ENCODE results near the gene AADACL3. TPM values are rescaled to one million over a fixed set of nuclear protein-coding genes. Genes with fewer than 3 reads are reported as not detected.

The AADACL3 gene
- total and polyA plus RNA-seq, 2 donors (not counting 3 experiments of a cell fraction or from before 2014, with no cell fraction given) = not detected

DNA sequence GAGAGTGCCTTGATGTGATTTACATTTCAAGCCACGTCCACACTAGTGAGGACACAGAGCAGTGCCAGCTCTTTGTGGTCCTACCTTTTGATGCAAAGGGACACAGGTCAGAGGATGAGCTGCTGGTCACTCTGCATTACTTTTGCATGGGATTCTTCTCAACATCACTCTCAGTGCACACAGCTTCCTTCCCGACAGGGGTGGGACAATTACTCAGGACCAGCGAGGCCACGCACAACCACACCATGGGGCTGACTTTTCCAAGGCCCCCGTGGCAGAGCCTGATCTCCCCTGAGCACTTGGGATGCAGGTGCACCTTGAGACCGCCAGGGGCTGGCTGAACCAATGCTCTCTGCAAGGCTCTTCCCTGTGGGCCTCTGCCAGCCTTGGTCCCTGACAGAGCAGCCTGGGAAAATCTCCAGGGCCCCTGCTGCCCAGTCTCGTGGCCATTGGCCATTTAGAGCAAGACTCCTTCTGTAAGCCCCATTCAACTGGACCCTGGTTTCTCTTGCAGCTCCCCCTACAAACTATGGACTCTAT, 44.4 kb downstream of the AADACL3 start:
- Histone ChIP-seq H3K27ac (ENCODE audit: insufficient read depth, low read depth, low read length) (no peak overlapping the region), H3K27me3 (ENCODE audit: control insufficient read depth in 2 of 2, insufficient read depth in 2 of 2, low read length in 2 of 2) (no peaks in the 10 kb centered on the region), H3K9ac (replicated peaks; ENCODE audit: extremely low read depth, insufficient read depth, low read length) (no peak overlapping the region), H3K79me2 (ENCODE audit: control insufficient read depth, insufficient read depth, low read length) (no peaks in the 10 kb centered on the region), H3K4me1 (ENCODE audit: control insufficient read depth, extremely low read depth, insufficient read depth, low read length) (no peaks in the 10 kb centered on the region), H3K4me2 (ENCODE audit: insufficient read depth, low read length) (no peak overlapping the region), H3K36me3 (ENCODE audit: control insufficient read depth in 2 of 2, extremely low read depth in 1 of 2, insufficient read depth in 2 of 2, low read length in 2 of 2) (no peaks in the 10 kb centered on the region), H3K9me1 (replicated peaks; ENCODE audit: control insufficient read depth, extremely low read depth, insufficient read depth, low read length) (no peaks in the 10 kb centered on the region), H4K20me1 (replicated peaks; ENCODE audit: control insufficient read depth, extremely low read depth, insufficient read depth, low read length) (no peaks in the 10 kb centered on the region), H3K4me3 (replicated peaks in 1 of 3; ENCODE audit: insufficient read depth in 1 of 3, low read depth in 1 of 3, low read length in 3 of 3) (no peak overlapping the region), H2AFZ (ENCODE audit: low read depth, low read length) (no peak overlapping the region), H3K9me3 (replicated peaks; ENCODE audit: control insufficient read depth, insufficient read depth, low read length) (no peaks in the 10 kb centered on the region)
- DNase-seq (ENCODE audit: low read depth, low spot score) = no peak
- dilution Hi-C loops (cut with MboI; ENCODE audit: extremely low pct_ligation_motif_present, low sequenced_read_pairs) (no loop called here), intact Hi-C loops (cut with micrococcal nuclease) (no loop called here)
- ChIA-PET CTCF (no interaction called here), POLR2A (no interaction called here)
- BruUV-seq (replicated peaks) = no TSS peak
- TF ChIP-seq POLR2AphosphoS5 (IDR thresholded peaks at IDR 0.05; ENCODE audit: insufficient read depth, low read depth, low read length) (no peak), MYC (IDR thresholded peaks at IDR 0.05; ENCODE audit: low read depth, low read length) (no peak), POLR2A (IDR thresholded peaks at IDR 0.05; ENCODE audit: low read depth, low read length) (no peak), FOS (IDR thresholded peaks at IDR 0.05; ENCODE audit: borderline replicate concordance, insufficient read depth, low read length) (no peak), EZH2 (IDR thresholded peaks at IDR 0.05; ENCODE audit: borderline replicate concordance, low read depth, low read length, severe bottlenecking) (no peak), JUN (IDR thresholded peaks at IDR 0.05; ENCODE audit: borderline replicate concordance, insufficient read depth, insufficient read length, low read depth) (no peak), GATA2 (IDR thresholded peaks at IDR 0.05; ENCODE audit: insufficient read depth, insufficient read length, low read depth, low read length) (no peak), MAX (IDR thresholded peaks at IDR 0.05; ENCODE audit: insufficient read depth, insufficient read length) (no peak)
- TF ChIP-seq, protein P1, sequence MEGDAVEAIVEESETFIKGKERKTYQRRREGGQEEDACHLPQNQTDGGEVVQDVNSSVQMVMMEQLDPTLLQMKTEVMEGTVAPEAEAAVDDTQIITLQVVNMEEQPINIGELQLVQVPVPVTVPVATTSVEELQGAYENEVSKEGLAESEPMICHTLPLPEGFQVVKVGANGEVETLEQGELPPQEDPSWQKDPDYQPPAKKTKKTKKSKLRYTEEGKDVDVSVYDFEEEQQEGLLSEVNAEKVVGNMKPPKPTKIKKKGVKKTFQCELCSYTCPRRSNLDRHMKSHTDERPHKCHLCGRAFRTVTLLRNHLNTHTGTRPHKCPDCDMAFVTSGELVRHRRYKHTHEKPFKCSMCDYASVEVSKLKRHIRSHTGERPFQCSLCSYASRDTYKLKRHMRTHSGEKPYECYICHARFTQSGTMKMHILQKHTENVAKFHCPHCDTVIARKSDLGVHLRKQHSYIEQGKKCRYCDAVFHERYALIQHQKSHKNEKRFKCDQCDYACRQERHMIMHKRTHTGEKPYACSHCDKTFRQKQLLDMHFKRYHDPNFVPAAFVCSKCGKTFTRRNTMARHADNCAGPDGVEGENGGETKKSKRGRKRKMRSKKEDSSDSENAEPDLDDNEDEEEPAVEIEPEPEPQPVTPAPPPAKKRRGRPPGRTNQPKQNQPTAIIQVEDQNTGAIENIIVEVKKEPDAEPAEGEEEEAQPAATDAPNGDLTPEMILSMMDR (IDR thresholded peaks at IDR 0.05; ENCODE audit: extremely low read depth in 1 of 2, insufficient read depth in 1 of 2, low read depth in 1 of 2, low read length in 2 of 2) = no peak
- FAIRE-seq = no peak
